ENCODE measurements around the gene RHBG. TPM values are rescaled to one million over a fixed set of nuclear protein-coding genes. Genes with fewer than 3 reads are reported as not detected.

The RHBG gene
- total and polyA plus RNA-seq, 2 donors (not counting 1 experiment from before 2014, with no cell fraction given) = not detected

DNA sequence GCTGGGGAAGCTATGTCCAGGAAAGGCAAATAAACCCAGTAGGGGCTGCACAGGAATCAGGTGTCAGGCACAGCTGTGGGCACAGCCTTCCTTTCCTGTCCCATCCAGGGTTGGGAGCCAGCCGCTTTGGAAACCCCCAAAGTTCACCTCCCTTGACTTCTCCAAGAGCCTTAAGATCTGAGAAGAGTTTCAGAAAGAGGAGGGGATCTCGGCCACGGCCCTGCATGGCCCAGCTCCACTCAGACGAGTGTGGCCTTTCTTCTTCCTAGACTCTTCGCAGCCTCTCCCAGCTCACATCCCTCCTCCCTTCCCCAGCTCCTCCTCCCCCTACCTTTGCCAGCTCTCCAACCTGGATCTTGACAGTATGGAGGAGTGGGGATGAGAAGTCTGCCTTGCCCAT is 36.7 kb downstream of the RHBG start:
- no peak overlapping the region for H3K27ac ChIP-seq (ENCODE audit: low read length in 2 of 2)
- no peak for DNase-seq
- no peaks in the 10 kb centered on the region for H3K4me1 ChIP-seq (ENCODE audit: control insufficient read depth in 2 of 2, insufficient read depth in 2 of 2, low read length in 2 of 2)
- ChIA-PET CTCF (interaction anchor here (0.6 to 2.6 kb wide), 3 partner anchors 20 to 201 kb away, joined by 3 to 12 read pairs (median 8); no protein-coding TSS in a partner anchor), POLR2A (interaction anchor here (0.9 kb wide), 1 partner anchor 30 kb away, joined by 3 read pairs; no protein-coding TSS in a partner anchor)
- no peak overlapping the region for H3K4me3 Mint-ChIP-seq
- no peaks in the 10 kb centered on the region for H3K36me3 ChIP-seq (replicated peaks in 1 of 2; ENCODE audit: control extremely low read depth in 1 of 2, control insufficient read depth in 1 of 2, extremely low read depth in 1 of 2, insufficient read depth in 2 of 2, low read length in 1 of 2)
- H4K20me1 ChIP-seq (ENCODE audit: control insufficient read depth, insufficient read depth, low read length, poor library complexity, severe bottlenecking) = no peaks in the 10 kb centered on the region
- no peak overlapping the region for H3K4me2 ChIP-seq (replicated peaks; ENCODE audit: low read depth, low read length, poor library complexity, severe bottlenecking)
- H3K27me3 Mint-ChIP-seq = peaks cover 46% of the 10 kb centered on the region
- no peaks in the 10 kb centered on the region for H3K9me3 Mint-ChIP-seq (ENCODE audit: insufficient read depth)
- no peak overlapping the region for H3K4me3 ChIP-seq (ENCODE audit: control extremely low read depth in 1 of 5, extremely low read depth in 1 of 5, insufficient read depth in 1 of 5, low read depth in 2 of 5, low read length in 4 of 5)
- intact Hi-C loops (cut with micrococcal nuclease) = no loop called here
- H2AFZ ChIP-seq (ENCODE audit: insufficient read depth, low read depth, low read length, poor library complexity, severe bottlenecking) = no peak overlapping the region
- H3K9ac ChIP-seq (ENCODE audit: low read length) = no peak overlapping the region
- ATAC-seq (ENCODE audit: low read depth) = no peak
- WGBS (ENCODE audit: insufficient coverage) = no CpG with 5 or more reads among the region's 5 CpGs
- H3K4me1 Mint-ChIP-seq = no peaks in the 10 kb centered on the region
- H3K27ac Mint-ChIP-seq = no peak overlapping the region
- H3K9me3 ChIP-seq (ENCODE audit: control extremely low read depth in 1 of 3, control insufficient read depth in 2 of 3, insufficient read depth in 1 of 3, low read length in 2 of 3) = no peaks in the 10 kb centered on the region
- peaks cover 0 to 43% (median 3%) of the 10 kb centered on the region in 4 experiments for H3K27me3 ChIP-seq (replicated peaks in 1 of 4; ENCODE audit: control extremely low read depth in 1 of 4, control insufficient read depth in 3 of 4, insufficient read depth in 4 of 4, low read length in 3 of 4)
- H3K79me2 ChIP-seq (ENCODE audit: control insufficient read depth, insufficient read depth, low read length) = no peaks in the 10 kb centered on the region
- no peak for TF ChIP-seq EZH2 (IDR thresholded peaks at IDR 0.05; ENCODE audit: borderline replicate concordance, insufficient read depth, low read depth, low read length, poor library complexity, severe bottlenecking)
- TF ChIP-seq, protein P1, sequence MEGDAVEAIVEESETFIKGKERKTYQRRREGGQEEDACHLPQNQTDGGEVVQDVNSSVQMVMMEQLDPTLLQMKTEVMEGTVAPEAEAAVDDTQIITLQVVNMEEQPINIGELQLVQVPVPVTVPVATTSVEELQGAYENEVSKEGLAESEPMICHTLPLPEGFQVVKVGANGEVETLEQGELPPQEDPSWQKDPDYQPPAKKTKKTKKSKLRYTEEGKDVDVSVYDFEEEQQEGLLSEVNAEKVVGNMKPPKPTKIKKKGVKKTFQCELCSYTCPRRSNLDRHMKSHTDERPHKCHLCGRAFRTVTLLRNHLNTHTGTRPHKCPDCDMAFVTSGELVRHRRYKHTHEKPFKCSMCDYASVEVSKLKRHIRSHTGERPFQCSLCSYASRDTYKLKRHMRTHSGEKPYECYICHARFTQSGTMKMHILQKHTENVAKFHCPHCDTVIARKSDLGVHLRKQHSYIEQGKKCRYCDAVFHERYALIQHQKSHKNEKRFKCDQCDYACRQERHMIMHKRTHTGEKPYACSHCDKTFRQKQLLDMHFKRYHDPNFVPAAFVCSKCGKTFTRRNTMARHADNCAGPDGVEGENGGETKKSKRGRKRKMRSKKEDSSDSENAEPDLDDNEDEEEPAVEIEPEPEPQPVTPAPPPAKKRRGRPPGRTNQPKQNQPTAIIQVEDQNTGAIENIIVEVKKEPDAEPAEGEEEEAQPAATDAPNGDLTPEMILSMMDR (IDR thresholded peaks at IDR 0.05) = no peak

DNA sequence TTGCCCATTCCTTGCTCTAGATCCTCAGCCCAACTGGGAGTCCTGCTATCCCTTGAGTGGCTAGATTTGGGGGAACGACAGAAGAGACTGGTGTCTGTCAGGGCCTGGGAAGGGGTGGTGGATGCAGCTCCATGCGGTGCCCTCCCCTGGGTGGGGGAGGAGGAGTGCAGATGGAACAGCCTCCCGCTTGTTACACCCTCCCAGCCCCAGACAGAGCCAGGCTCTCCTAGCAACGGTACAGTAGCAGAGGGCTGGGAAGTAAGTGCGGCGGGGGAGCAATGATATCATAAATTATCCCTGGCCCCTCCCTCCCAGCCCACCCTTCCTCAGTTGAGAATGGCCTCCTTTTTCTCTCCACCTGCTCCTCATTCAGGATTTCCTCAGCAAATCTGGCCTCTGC is 37.2 kb downstream of the RHBG start:
- H3K36me3 ChIP-seq (replicated peaks in 1 of 2; ENCODE audit: control extremely low read depth in 1 of 2, control insufficient read depth in 1 of 2, extremely low read depth in 1 of 2, insufficient read depth in 2 of 2, low read length in 1 of 2) = no peaks in the 10 kb centered on the region
- H3K9me3 Mint-ChIP-seq (ENCODE audit: insufficient read depth) = no peaks in the 10 kb centered on the region
- peaks cover 0 to 44% (median 3%) of the 10 kb centered on the region in 4 experiments for H3K27me3 ChIP-seq (replicated peaks in 1 of 4; ENCODE audit: control extremely low read depth in 1 of 4, control insufficient read depth in 3 of 4, insufficient read depth in 4 of 4, low read length in 3 of 4)
- no peaks in the 10 kb centered on the region for H3K4me1 Mint-ChIP-seq
- no peak overlapping the region for H3K27ac ChIP-seq (ENCODE audit: low read length in 2 of 2)
- peaks cover 0 to 2% (median 0%) of the 10 kb centered on the region in 3 donors for H3K9me3 ChIP-seq (ENCODE audit: control extremely low read depth in 1 of 3, control insufficient read depth in 2 of 3, insufficient read depth in 1 of 3, low read length in 2 of 3)
- H3K4me3 Mint-ChIP-seq = no peak overlapping the region
- no peaks in the 10 kb centered on the region for H3K79me2 ChIP-seq (ENCODE audit: control insufficient read depth, insufficient read depth, low read length)
- H3K4me1 ChIP-seq (ENCODE audit: control insufficient read depth in 2 of 2, insufficient read depth in 2 of 2, low read length in 2 of 2) = no peaks in the 10 kb centered on the region
- no peak overlapping the region for H3K4me2 ChIP-seq (replicated peaks; ENCODE audit: low read depth, low read length, poor library complexity, severe bottlenecking)
- no peak overlapping the region for H3K27ac Mint-ChIP-seq
- WGBS (ENCODE audit: insufficient coverage) = 56% methylated on average over 3 of the region's 6 CpGs
- TF ChIP-seq, protein P1 (IDR thresholded peaks at IDR 0.05) = no peak
- TF ChIP-seq EZH2 (IDR thresholded peaks at IDR 0.05; ENCODE audit: borderline replicate concordance, insufficient read depth, low read depth, low read length, poor library complexity, severe bottlenecking) = no peak
- ATAC-seq (ENCODE audit: low read depth) = no peak
- H2AFZ ChIP-seq (ENCODE audit: insufficient read depth, low read depth, low read length, poor library complexity, severe bottlenecking) = no peak overlapping the region
- intact Hi-C loops (cut with micrococcal nuclease) = no loop called here
- H4K20me1 ChIP-seq (ENCODE audit: control insufficient read depth, insufficient read depth, low read length, poor library complexity, severe bottlenecking) = no peaks in the 10 kb centered on the region
- ChIA-PET CTCF (interaction anchor here (1.9 to 2.6 kb wide), 2 partner anchors 20 to 40 kb away, joined by 8 to 12 read pairs; no protein-coding TSS in a partner anchor), POLR2A (no interaction called here)
- no peak overlapping the region for H3K9ac ChIP-seq (ENCODE audit: low read length)
- no peak overlapping the region for H3K4me3 ChIP-seq (ENCODE audit: control extremely low read depth in 1 of 5, extremely low read depth in 1 of 5, insufficient read depth in 1 of 5, low read depth in 2 of 5, low read length in 4 of 5)
- DNase-seq = no peak
- peaks cover 52% of the 10 kb centered on the region for H3K27me3 Mint-ChIP-seq

Data from B cell (primary cell).